Activated T-cell treated with anti-CD3 and anti-CD28 coated beads, Interleukin-2, amount 50 U/mL, for 1 hour (primary cell): ENCODE data around the gene B3GALT6.

Experiments
- DNase-seq: peaks from one replicate; pipeline ENCODE4 v3.0.0-alpha.2; 2020

The B3GALT6 gene

DNA sequence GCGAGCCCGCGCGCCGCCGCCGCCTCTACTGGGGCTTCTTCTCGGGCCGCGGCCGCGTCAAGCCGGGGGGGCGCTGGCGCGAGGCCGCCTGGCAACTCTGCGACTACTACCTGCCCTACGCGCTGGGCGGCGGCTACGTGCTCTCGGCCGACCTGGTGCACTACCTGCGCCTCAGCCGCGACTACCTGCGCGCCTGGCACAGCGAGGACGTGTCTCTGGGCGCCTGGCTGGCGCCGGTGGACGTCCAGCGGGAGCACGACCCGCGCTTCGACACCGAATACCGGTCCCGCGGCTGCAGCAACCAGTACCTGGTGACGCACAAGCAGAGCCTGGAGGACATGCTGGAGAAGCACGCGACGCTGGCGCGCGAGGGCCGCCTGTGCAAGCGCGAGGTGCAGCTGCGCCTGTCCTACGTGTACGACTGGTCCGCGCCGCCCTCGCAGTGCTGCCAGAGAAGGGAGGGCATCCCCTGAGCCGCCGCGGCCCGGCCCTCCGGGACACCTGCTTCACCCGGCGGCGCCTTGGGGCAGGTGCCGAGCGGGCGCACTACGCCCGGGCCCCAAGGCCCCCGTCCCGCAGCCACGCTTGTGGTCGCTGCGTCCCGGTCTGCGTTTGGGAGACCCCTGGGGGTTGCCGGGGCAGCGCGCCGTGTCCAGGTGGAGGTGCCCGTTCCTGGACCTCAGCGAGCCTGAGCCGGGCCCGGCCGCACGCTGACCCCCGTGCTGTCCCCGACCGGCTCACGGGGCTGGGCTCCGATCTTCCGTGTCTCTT is 944 bp downstream of the B3GALT6 start:
- DNase-seq = no peak

DNA sequence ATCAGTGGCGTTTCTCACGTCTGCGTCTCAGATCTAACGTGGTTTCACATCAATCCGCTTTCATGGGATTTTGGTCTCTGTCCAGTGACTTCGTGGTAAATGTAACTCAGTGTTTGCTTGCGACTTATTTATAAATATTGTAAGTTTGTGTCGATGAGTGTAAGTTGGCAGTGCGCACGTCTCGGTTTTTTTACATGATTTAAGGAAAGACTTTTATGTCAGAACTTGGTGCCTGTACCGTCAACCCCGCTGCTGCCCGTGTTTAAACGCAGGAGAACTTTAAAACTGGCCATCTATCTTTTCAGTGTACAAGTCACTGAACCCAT is 1.5 kb downstream of the B3GALT6 start:
- DNase-seq = no peak

DNA sequence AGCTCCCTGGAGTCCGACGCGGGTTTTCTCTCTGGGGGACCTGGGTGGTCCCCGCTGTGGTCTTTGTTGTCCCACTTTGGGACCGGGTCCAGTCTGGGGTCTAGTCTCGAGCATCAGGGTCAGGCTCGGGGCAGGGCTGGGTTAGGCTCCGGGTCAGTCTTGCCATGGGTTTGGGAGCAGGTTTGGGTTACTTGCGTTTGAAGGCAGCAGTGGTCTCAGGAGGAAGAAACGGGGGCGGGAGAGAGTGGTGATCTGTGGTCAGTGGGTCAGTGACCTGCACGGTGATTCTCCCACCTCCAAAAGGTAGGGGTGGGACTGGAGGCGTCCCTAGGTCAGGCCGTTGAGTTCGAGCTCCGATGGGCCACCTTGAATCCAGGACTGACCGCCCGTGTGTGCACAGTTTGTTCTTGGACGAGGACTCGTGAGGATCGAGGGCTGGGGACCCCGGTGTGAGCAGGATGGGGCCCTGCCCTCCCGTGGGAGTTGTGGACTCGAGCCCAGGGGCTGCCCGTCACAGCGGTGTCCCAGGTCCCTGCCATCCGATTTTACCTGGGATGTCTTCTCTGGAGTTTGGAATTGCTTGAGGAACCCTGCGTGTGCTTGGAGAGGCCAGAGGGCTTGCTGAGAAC is 2.3 kb downstream of the B3GALT6 start:
- DNase-seq = no peak

DNA sequence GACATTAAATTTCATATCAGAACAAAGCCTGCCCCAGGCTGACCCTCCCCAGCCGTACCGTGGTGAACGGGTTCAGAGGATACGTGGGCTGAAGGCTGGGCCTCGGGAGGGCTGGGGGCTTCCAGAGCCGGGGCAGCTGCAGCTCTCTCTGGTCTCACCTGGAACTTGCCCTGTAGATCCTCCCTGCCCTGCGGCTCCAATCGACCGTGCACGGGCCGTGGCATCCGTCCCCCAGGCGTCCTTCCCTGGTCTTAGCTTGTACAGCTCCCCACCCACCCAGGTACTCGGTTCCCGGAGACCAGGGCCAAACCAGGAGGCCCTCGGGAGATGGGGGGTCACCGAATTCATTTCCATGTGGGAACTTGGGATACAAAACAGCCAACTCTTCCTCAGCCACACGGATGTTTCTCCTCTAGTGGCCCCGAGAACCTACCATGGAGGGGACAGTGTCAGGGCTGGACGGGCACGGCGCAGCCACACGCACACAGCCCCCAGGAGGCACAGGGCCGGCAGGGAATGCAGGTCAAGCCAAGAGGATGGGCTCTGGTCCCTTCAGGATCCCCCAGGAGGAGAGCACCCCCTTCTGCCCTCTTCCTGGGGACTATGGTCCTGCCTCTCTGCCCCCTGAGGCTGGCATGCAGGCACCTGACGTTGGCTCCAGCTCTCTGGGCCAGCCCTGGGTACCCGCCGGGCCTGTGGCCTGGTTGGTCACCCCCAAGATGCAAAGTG is 3.1 kb downstream of the B3GALT6 start:
- DNase-seq = no peak

DNA sequence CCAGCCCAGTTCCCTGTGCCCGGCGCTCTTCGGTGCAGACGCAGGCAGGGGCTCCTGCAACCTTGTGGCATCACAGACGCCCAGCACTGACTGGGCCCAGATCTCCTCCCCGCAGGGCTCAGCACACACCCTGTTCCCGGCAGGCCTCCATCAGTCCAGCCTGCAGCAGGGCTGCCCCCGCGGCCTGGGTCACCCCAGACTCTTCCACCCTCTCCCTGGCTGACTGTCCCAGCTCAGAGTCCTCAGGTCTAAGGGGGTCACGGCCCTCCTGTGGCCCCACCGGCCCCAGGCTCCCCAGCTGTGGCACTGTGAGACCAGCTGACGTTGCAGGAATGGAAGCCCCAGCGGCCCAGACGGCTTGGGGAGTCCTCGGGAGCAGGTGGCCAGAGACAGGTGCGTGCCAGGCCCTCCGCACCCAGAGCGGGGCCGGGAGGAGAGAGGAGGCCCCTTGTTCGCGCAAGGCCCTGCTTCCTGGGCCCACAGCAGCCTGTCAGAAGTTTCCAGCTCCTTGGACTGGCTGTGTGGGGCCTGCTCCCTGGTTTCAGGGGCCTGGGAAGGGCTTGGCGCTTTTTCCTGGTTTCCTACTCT is 4.2 kb downstream of the B3GALT6 start:
- no peak for DNase-seq

DNA sequence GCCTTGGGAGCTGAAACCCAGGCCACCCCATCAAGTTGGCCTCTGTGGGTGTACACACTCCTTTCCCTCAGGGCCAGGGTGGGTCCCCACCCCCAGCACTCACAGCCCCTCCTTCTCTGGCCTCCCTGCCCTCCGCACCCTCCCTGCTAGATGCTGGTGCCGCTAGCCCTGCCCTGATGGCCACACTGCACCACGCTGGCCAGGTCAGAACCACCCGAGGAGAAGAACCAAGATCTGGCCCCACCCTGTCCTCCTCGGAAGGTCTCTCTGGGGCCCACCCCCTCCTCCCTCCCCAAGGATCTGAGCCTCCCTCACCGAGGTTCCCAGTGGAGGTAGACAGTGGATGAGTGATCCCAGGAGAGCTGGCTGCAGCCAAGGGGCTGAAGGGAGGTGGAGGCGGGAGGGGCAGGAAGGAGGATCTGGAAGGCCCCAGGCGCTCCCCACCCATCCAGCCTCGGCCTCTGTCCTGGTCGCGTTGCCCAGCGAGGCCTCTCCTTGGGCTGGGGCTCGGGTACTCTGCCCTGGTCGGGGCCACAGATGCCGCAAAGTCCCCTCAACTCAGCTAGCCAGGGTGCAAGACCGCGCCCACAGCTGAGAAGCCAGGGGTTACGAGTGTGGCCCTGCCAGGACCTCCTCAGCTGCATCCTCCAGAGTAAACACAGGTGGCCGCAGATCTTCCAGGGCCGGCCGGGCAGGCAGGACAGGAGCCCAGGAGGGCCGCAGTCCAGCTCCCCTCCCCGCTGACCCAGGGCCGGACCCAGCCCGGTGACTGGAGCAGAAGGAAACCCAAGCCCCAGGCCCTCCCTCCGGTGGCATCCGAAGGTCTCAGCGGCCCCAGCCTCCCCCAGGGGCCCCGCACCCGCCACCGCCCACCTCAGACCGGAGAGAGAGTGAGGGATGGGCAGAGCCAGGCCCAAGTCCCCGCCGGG is 5.2 kb downstream of the B3GALT6 start:
- no peak for DNase-seq

DNA sequence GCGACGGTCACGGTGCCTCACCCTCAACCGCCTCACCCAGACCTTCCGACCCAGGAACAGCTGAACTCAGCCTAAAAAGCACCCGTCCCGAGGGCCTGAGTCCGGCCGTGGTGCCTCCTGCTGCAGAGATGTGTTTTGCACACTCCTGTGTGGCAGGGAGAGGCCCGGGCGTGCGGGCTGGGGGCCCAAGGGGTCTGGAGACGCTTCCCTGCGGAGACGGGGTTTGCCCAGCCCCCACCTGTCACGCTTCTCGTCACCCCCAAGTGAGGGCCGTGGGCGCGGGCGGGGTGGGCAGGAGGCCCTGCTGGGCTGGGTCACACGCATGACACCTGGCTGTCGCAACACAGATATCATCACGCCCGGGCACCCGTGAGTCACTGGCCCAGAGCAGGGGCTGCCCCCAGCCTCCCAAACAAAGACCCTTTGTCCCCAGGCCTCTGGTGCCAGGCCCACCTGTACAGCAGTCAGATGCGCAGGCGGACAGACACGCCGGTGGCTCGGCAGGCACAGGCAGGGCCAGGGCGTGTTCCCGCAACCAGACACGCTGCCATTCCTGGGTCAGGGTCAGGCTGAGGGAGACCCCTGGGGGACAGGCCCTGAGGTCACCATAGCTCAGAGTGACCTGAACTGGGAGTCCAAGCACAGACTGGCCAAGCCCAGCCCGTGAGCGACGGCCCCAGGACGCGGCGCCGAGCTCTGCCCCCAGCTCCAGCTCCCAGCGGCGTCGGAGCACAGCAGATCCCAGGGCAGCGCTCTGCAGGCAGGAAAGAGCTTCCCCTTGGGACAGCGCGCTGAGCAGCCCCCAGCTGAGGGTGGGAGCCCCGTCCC is 6.1 kb downstream of the B3GALT6 start:
- DNase-seq = no peak

DNA sequence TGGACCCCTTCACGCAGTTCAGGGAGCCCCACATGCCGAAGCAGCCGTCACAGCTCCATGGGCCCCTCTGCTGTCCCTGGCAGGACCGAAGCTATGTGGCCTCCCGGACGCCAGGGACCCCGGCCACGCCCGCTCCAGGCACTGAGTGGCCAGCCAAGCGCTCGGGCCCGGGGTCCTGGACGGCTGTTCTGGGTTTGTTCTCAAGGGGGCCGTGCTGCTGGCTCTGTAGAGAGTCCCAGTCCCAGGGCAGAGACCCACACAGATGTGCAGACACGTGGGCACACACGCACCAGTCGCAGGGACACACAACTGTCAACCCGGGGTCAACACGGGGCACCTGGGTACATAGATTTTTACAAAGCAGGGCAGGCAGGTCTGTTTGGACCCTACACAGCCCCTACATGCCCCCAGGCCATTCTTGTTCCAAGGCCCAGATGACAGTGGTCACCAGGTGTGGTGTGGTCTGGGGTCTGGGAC is 6.7 kb downstream of the B3GALT6 start:
- DNase-seq = no peak

DNA sequence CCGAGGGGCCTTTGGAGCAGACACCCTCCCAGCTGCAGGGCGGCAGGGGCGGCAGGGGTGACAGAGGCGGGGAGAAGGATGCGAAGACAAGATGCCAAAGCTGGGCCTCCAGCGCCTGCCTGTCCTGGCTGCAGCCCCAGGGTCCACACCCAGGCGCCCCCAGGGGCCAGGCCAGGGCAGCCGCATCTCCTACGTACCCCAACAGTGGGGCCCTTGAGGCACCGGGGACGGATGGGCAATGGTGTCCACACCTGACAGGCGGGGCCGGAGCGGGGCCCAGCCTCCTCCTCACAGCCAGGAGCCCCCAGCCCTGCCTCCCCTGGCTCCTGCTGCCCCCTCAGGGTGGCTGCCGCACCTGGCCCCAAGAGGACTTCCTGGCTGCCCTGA is 7.2 kb downstream of the B3GALT6 start:
- no peak for DNase-seq

DNA sequence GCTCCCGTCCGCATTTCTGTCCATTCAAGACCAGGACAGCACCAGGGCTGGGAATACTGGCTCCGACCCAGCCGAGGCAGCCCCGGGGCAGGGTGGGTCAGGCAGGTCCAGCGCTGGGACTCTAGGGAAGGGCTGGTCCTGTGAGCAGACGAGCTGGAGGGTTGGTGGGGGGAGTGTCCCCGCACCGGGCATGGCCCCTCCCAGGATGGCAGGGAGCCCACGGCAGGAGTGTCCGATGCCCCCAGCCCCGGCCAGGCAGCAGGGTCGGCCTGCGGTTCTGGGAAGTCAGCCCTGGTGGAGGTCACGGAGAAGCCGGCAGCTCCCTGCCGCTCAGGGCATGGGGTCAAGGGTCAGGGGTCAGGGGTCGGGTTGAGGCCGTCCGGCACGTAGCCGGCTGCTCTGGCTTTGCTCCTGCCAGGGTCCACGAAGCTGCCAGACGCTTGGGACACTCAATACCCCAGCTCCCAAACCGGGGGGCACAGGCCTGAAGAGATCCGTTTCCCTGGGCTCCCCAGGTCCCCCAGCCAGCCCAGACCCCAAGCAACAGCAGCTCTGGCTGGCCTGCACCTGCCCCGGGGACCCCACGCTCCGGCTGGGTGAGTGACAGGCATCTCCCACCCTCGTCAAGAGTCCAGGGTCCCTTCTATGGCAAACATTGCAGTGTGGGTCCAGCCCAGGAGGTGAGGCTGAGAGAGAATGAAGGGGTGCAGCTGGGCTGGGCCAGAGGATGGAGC is 7.7 kb downstream of the B3GALT6 start:
- no peak for DNase-seq

DNA sequence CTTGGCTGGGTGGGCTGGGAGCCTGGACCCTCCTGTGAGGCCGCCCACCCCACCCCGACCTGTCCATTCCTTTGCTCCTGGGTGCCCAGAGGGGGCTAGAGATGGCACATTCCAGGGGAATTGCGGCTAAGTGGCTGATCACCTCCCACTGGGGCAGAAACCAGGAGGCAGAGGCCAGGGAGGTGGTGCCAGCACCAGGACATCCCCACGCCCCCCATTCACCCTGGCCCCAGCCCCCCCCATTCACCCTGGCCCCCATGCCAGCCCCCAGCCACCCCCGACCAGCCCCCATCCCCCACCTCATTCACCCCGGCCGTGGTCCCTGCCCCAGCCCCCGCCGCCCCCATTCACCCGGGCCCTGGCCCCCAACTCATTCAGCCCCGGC is 8.3 kb downstream of the B3GALT6 start:
- no peak for DNase-seq

DNA sequence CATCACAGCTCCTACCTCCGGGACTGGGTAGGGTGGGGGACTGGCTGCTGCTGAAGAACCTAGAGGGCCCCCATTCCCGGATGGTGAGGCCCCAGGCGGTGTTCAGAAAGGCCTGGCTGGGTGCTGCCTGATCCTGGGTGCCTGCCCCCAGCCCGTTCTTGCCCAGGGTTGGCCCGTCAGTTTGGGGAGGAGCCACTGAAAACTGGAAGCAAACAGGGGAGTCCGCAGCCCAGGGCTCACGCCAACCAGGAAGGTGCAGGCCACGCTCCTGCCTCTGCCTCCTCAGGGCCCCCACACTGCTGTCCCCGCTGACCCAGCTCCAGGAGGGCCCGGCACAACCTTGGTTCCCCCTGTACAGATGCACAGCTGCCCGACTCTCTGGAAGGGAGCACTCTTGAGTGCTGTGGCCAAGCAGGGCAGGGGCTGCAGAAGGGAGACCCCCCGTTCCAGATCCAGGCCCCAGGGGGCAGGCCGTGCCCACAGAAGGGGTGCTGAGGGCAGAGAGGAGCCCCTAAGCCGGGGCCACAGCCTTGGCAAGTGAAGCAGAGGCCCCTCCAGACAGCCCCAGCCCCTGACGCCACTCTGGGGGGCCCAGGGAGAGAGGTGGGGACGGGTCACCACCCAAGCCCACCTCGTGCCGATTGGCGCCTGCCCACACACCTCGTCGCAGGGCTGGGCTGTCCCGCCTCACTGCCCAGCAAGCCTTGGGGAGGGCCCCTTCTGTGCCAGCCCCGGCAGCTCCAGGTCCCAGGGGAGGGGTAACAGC is 9.0 kb downstream of the B3GALT6 start:
- no peak for DNase-seq

DNA sequence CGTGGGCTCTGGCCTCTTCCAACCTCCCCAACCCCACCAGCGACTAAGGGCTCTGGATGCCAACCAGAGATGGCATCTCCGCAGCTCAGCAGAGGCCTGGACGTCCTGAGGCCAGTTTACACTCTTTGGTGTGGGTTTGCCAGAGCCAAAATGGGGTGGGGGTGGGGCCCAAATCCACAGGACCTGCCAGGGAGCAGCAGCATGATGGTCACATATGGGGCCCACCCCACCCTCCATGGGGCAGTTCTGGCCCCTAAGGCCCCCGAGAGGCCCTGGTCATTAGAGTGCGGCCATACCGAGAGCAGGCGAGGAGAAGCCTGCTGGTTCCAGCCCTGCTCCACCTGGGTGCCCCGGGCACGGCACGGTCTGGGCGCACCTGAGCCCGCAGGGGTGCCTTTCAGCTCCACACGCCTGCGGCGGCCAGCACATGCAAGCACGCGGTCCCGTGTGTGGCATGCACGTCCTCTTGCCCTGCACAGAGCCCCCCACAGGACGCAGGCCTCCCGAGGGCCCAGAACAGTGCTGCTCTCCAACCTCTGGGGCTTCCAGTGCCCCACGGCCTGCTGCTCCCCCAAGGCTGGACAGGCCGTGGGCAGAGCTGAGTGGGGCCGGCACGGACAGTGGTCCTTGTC is 9.7 kb downstream of the B3GALT6 start:
- no peak for DNase-seq

DNA sequence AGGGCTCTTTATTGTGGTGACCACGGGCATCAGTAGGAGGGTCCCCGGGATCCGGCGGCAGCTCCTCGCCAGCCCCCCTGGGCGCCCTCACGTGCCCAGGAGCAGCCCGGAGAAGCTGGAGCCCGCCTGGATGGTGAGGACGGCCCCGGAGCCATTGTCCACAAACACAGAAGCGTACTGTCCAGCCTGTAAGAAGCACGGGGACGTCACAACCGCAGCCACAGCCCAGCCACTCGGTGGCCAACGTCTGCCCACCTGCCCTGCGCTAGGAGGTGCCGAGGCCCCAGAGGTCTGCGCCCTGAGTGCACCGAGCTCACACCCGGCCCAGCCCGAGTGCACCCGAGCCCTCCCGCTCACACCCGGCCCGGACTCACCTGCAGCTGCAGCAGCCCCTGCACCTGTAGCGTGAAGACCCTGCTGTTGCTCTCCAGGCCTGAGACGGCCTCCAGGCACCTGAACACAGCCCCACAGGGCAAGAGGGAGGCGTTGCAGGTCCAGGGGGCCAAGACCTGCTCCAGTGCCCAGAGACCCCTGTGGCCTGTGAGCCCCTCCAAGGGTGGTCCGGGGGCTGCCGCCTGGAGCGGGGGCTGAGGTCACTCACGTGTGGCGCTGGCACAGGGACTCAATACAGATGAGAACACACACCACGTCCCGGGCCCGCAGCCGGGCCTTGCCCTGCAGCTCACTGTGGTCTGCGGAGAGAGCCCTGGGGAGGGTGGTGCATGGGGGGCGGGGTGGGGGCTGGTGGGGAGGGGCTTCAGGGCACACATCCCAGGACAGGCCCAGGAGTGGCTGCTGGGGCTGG is 10.6 kb downstream of the B3GALT6 start:
- no peak for DNase-seq

DNA sequence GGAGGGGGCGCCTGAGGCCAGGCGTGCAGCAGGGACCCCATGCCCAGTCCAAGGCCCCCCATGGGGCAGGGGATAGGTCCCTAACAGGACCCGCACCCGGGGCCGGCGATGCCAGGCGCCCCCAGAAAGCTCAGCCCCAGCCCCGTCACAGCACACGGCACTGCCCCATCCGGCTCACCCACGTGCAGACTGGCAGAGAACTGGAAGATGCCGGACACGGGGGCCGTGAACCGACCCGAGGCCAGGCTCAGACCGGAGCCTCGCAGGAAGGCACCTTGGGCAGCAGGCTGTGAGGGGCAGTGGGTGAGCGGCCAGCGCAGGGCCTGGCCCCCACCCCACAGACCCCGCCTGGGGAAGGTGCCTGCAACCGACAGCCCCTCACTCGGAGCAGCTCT is 11.2 kb downstream of the B3GALT6 start:
- DNase-seq = no peak

DNA sequence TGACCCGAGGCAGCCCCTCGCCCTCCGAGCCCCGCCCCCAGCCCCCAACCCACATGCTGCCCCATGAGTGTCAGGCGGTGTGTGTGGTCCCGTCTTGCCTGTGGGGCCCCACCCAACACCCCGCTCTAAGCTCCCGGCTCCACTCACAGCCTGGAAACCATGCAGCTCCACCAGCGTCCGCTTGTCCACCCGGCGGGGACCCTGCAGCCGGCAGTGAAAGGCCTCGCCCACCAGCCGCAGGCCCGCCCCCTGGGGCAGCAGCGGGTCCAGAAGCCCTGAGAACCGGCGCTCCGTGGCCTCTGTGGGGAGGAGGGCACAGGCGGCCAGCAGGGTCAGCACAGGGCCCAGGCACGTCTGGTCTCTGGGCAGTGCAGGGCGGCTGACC is 11.8 kb downstream of the B3GALT6 start:
- DNase-seq = no peak

DNA sequence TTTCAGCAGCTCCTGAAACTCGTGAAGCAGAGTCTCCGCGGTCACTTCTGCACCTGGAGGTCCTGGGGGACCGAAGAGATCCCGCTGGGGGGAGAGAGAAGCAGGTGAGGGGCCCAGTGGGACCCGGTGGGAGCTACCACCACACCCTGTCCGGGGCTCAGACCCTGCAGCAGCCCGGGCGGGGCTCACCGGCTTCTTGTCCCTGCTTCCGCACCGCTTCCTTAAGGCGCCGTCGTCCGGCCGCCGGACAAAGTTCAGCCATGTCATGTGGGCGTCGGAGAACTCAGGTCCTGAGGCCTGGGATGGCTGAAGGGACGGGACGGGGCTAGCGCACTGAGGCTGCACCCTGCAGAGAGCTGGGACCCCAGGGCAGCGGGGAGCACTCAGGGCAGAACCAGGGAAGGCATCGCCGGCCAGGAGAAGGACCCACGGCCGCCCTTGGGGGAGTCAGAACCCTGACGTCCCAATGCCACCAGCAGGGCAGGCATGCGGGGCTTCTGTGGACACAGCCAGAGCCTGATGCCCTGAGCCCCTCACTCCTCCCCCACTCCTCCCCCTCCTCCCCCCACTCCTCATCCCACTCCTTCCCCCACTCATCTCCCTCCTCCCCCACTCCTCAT is 12.3 kb downstream of the B3GALT6 start:
- no peak for DNase-seq

DNA sequence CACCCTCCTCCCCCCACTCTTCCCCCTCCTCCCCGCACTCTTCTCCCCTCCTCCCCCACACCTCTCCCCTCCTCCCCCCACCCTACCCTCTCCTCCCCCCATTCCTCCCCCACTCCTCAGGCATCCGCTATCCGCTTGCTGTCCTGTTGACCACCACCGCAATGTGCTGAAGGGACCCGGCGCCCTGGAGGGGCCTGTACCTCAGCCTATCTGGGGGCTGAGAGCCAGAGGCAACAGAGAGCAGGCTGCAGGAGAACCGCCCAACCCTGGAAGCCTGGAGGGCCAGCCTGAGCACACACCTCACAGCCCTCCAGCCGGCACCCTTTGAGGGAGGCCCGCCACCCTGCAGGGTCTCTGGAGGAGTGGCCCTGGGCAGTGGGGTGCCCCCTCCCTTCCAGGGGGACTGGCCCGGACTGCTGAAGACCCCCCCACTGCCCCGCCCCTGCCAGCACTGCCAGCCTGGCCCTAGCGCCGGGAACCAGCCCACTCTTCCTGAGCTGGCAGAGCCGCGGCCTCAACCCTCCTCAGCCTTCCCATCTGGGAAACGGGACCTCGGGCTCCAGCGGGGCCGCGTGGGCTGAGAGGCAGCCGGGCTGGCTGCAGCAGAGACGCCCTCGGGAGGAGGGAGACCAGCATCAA is 13.3 kb downstream of the B3GALT6 start:
- no peak for DNase-seq
